PFSK-1 (cell line): ENCODE results near the gene SLC5A5.

Experiments
- FOXP2 ChIP-seq: optimal IDR thresholded peaks from 2 replicates; pipeline ENCODE3; 2011; ENCODE audit warnings: borderline replicate concordance, control low read depth, inconsistent platforms; ENCODE audit not compliant: insufficient read depth; ENCODE audit errors: extremely low read length, extremely low read depth
- POLR2AphosphoS5 ChIP-seq: IDR thresholded peaks from 2 replicates; pipeline ENCODE4 v1.6.1; 2012; ENCODE audit warnings: low read depth, mild to moderate bottlenecking, control low read depth, low read length, moderate library complexity
- SIN3A ChIP-seq: IDR thresholded peaks from 2 replicates; pipeline ENCODE4 v1.6.1; 2012; ENCODE audit warnings: mild to moderate bottlenecking, low read length, moderate library complexity, borderline replicate concordance; ENCODE audit not compliant: insufficient read depth
- TAF1 ChIP-seq: IDR thresholded peaks from 2 replicates; pipeline ENCODE4 v1.6.1; 2012; ENCODE audit warnings: low read length, control low read depth, borderline replicate concordance; ENCODE audit not compliant: insufficient read depth
- TF ChIP-seq, protein P1 (sequence below), 2 experiments: IDR thresholded peaks; 2 replicates each; pipeline versions ENCODE4 v1.6.1 to v1.8.0; 2011 to 2012; ENCODE audit warnings: low read depth in 2 of 2, low read length in 2 of 2, control low read depth in 1 of 2, inconsistent platforms in 1 of 2, mild to moderate bottlenecking in 1 of 2, moderate library complexity in 1 of 2; ENCODE audit not compliant: insufficient read depth in 1 of 2

The SLC5A5 gene

DNA sequence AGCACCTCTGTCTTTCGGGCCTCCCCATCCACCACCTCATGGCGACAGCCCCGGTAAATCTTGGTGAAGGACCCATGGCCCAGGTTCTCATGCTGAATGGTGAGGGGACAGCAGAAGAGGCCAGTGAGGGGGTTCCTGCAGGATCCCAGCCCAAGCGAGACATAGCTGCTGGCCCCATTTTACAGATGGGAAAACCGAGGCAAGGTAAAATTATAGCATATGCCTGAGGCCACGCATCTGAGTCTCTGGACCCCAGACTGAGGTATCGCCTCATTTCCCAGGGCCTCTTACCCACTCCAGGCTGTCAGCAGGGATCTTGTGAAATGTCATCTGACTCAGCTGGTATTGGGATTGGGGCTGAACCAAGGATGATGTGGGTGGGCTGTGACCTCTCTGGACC, 33.8 kb upstream of the SLC5A5 start:
- TF ChIP-seq FOXP2 (no peak), TAF1 (no peak), SIN3A (no peak), POLR2AphosphoS5 (no peak)
- TF ChIP-seq, protein P1, sequence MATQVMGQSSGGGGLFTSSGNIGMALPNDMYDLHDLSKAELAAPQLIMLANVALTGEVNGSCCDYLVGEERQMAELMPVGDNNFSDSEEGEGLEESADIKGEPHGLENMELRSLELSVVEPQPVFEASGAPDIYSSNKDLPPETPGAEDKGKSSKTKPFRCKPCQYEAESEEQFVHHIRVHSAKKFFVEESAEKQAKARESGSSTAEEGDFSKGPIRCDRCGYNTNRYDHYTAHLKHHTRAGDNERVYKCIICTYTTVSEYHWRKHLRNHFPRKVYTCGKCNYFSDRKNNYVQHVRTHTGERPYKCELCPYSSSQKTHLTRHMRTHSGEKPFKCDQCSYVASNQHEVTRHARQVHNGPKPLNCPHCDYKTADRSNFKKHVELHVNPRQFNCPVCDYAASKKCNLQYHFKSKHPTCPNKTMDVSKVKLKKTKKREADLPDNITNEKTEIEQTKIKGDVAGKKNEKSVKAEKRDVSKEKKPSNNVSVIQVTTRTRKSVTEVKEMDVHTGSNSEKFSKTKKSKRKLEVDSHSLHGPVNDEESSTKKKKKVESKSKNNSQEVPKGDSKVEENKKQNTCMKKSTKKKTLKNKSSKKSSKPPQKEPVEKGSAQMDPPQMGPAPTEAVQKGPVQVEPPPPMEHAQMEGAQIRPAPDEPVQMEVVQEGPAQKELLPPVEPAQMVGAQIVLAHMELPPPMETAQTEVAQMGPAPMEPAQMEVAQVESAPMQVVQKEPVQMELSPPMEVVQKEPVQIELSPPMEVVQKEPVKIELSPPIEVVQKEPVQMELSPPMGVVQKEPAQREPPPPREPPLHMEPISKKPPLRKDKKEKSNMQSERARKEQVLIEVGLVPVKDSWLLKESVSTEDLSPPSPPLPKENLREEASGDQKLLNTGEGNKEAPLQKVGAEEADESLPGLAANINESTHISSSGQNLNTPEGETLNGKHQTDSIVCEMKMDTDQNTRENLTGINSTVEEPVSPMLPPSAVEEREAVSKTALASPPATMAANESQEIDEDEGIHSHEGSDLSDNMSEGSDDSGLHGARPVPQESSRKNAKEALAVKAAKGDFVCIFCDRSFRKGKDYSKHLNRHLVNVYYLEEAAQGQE (IDR thresholded peaks at IDR 0.05; ENCODE audit: insufficient read depth in 1 of 2, low read depth in 2 of 2, low read length in 2 of 2) = no peak

DNA sequence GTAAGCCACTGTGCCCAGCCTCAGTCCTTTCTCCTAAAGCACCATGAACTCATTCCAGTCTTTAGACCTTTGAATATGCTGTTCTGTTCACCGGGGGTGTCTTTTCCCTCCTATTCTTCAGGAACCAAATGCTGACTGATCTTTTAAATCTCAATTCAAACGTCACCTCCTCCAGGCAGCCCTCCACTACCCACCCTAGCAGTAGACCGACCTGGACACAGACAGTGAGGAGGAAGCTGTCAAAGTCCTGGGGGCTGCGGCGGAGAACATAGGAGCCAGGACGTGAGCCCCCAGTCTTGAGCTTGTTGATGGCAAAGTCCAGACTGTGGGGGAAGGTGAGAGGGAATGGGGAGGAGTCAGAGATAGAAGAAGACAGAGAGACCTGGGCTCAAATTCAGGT, 31.7 kb upstream of the SLC5A5 start:
- TF ChIP-seq TAF1 (no peak), FOXP2 (no peak), POLR2AphosphoS5 (no peak), SIN3A (no peak)
- TF ChIP-seq, protein P1 (IDR thresholded peaks at IDR 0.05; ENCODE audit: insufficient read depth in 1 of 2, low read depth in 2 of 2, low read length in 2 of 2) = no peak

DNA sequence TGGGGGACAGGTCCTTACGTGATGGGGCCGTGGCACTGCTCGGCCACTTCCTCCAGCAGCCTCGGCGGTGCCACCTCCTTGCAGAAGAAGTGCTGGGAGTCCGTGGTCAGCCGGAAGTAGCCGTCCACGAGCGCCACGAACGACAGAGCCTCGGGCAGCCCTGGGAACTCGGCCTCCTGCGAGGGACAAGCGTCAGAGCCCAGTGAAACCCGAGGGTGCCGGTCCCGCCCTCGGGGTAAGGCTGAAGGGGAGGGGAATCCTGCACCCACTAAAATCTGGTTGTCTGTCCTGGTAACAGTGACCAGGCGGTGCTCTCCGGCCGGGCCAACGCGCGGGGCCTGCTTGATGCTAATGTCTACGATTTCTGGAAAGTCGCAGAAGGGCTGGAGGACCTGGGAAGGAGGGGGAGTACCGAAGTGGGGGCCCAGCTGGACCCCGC, 30.4 kb upstream of the SLC5A5 start:
- TF ChIP-seq, protein P1 (IDR thresholded peaks at IDR 0.05; ENCODE audit: insufficient read depth in 1 of 2, low read depth in 2 of 2, low read length in 2 of 2) = no peak
- TF ChIP-seq SIN3A = no peak
- no peak for TF ChIP-seq POLR2AphosphoS5
- no peak for TF ChIP-seq FOXP2
- TF ChIP-seq TAF1 = no peak

DNA sequence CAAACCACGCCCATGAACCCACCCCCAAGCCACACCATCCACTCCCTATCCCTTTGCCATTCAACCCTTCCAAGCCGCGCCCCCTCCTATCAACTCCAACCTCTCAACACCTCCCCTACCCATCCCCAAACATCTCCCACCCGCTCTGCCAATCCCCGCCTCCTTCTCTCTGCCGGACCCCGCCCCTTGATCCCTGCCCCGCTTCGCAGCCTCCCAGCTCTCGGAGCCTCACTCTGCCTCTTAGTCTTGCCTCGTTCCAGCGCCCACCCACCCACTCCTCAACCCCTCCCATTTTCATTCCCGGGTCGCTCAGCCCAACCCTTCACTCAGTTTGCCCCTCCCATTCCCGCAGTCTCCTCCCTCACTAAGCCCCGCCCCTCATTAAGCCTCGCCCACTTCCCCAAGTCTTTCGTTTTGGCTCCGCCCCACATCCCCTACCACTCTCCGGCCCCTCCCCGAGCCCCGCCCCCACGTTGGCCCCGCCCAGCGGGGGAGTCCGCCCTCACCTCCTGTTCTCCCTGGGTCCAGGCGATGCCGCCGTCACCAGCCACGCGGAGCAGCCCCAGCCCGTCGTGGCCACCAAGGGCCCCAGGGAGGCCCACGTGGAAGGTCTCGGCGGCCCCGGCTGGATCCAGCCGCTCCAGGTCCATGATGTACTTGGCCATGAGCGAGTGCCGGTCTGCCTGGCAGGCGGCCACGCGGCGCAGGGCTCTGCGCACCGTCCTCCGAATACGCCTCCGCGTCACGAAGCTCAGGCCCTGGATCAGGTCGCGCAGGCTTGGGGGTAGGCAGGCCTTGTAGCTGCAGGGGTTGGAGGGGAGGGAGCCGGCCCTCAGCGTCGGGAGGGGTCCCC, 29.7 kb upstream of the SLC5A5 start:
- 0 out of 2 replicates have a peak, but pooled peaks have one; percentile 48 for TF ChIP-seq TAF1
- TF ChIP-seq FOXP2 = peak; percentile 18
- TF ChIP-seq POLR2AphosphoS5 = peak; percentile 83
- TF ChIP-seq, protein P1 (IDR thresholded peaks at IDR 0.05; ENCODE audit: insufficient read depth in 1 of 2, low read depth in 2 of 2, low read length in 2 of 2) = no peak
- TF ChIP-seq SIN3A = 0 out of 2 replicates have a peak, but pooled peaks have one; percentile 51
